Trophoblast cell (in vitro differentiated cells and primary cell): ENCODE results near the gene ENPP7.

Source experiments
- DNase-seq, 2 donors: peaks; one replicate each; pipeline ENCODE4 v3.0.0-alpha.2; 2016
- H2AFZ ChIP-seq: 2 replicates; pipeline ENCODE4 v1.6.1; 2013; ENCODE audit warnings: low read length, moderate library complexity, mild to moderate bottlenecking; ENCODE audit not compliant: insufficient read depth, poor library complexity
- H2AK5ac ChIP-seq: 2 replicates; pipeline ENCODE4 v1.6.1; 2013; ENCODE audit warnings: mild to moderate bottlenecking, low read length
- H2BK120ac ChIP-seq: 2 replicates; pipeline ENCODE4 v1.6.1; 2013; ENCODE audit warnings: low read length, mild to moderate bottlenecking, moderate library complexity; ENCODE audit not compliant: insufficient read depth, poor library complexity
- H2BK12ac ChIP-seq: 2 replicates; pipeline ENCODE4 v1.6.1; 2013; ENCODE audit warnings: mild to moderate bottlenecking, low read length, moderate library complexity
- H2BK5ac ChIP-seq: 2 replicates; pipeline ENCODE4 v1.6.1; 2013; ENCODE audit warnings: low read length, low read depth, moderate library complexity, mild to moderate bottlenecking; ENCODE audit not compliant: poor library complexity
- H3K14ac ChIP-seq: 2 replicates; pipeline ENCODE4 v1.6.1; 2013; ENCODE audit warnings: mild to moderate bottlenecking, low read length
- H3K18ac ChIP-seq: 2 replicates; pipeline ENCODE4 v1.6.1; 2013; ENCODE audit warnings: mild to moderate bottlenecking, low read length
- H3K23ac ChIP-seq: 2 replicates; pipeline ENCODE4 v1.6.1; 2013; ENCODE audit warnings: low read length
- H3K27ac ChIP-seq: 2 replicates; pipeline ENCODE4 v1.5.1; 2013; ENCODE audit warnings: low read depth, mild to moderate bottlenecking, inconsistent platforms, low read length, moderate library complexity
- H3K27me3 ChIP-seq: 2 replicates; pipeline ENCODE4 v1.6.1; 2013; ENCODE audit warnings: inconsistent platforms, mild to moderate bottlenecking, low read length, moderate library complexity; ENCODE audit not compliant: insufficient read depth
- H3K36me3 ChIP-seq, 2 experiments: 1 replicate in 1 of 2; 2 replicates in 1 of 2; pipeline ENCODE4 v1.6.1; 2013; ENCODE audit warnings: low read length in 2 of 2, mild to moderate bottlenecking in 2 of 2, moderate library complexity in 1 of 2; ENCODE audit not compliant: insufficient read depth in 2 of 2, control insufficient read depth in 1 of 2
- H3K4ac ChIP-seq: 2 replicates; pipeline ENCODE4 v1.6.1; 2013; ENCODE audit warnings: low read depth, mild to moderate bottlenecking, low read length, moderate library complexity
- H3K4me1 ChIP-seq, 2 experiments: 1 replicate in 1 of 2; 2 replicates in 1 of 2; pipeline ENCODE4 v1.6.1; 2013; ENCODE audit warnings: low read length in 2 of 2, mild to moderate bottlenecking in 2 of 2, moderate library complexity in 1 of 2; ENCODE audit not compliant: insufficient read depth in 2 of 2, control insufficient read depth in 1 of 2
- H3K4me2 ChIP-seq: 2 replicates; pipeline ENCODE4 v1.6.1; 2013; ENCODE audit warnings: inconsistent platforms, mild to moderate bottlenecking, low read length, moderate library complexity
- H3K4me3 ChIP-seq: 2 replicates; pipeline ENCODE4 v1.5.1; 2013; ENCODE audit warnings: mild to moderate bottlenecking, low read depth, low read length, inconsistent platforms
- H3K79me1 ChIP-seq: one replicate; pipeline ENCODE4 v1.6.1; 2013; ENCODE audit warnings: low read length
- H3K79me2 ChIP-seq: 2 replicates; pipeline ENCODE4 v1.6.1; 2013; ENCODE audit warnings: low read length, mild to moderate bottlenecking; ENCODE audit not compliant: control insufficient read depth, insufficient read depth, poor library complexity
- H3K9ac ChIP-seq: 2 replicates; pipeline ENCODE4 v1.6.1; 2013; ENCODE audit warnings: mild to moderate bottlenecking, low read length
- H3K9me3 ChIP-seq: 2 replicates; pipeline ENCODE4 v1.6.1; 2013; ENCODE audit warnings: low read depth, mild to moderate bottlenecking, control low read depth, inconsistent platforms, low read length; ENCODE audit not compliant: insufficient read depth
- H4K12ac ChIP-seq: 2 replicates; pipeline ENCODE4 v1.6.1; 2013; ENCODE audit warnings: low read depth, mild to moderate bottlenecking, low read length, moderate library complexity
- H4K8ac ChIP-seq: 2 replicates; pipeline ENCODE4 v1.6.1; 2013; ENCODE audit warnings: low read depth, mild to moderate bottlenecking, low read length, moderate library complexity
- H4K91ac ChIP-seq: one replicate; pipeline ENCODE4 v1.6.1; 2013; ENCODE audit warnings: low read depth, mild to moderate bottlenecking, low read length, moderate library complexity
- WGBS: extraction: QIAGEN DNeasy Blood & Tissue Kit; methylation state at CpG from one replicate; pipeline ENCODE4 v1.1.7; 2013; ENCODE audit warnings: missing lambda C conversion rate; ENCODE audit not compliant: insufficient read length, insufficient coverage; ENCODE audit errors: extremely low coverage; 5-methylcytosine and 5-hydroxymethylcytosine counted together

The ENPP7 gene

GRCh38 chr17:79774561-79774975 is 43.8 kb downstream of the ENPP7 start:
- Histone ChIP-seq H3K18ac (no peak overlapping the region), H3K79me2 (peaks cover 2% of the 10 kb centered on the region), H4K91ac (no peak overlapping the region), H4K12ac (no peak overlapping the region), H3K14ac (no peak overlapping the region), H3K36me3 (no peaks in the 10 kb centered on the region), H3K23ac (no peak overlapping the region), H4K8ac (no peak overlapping the region), H2BK12ac (no peak overlapping the region), H3K4me1 (peaks cover 8 to 10% of the 10 kb centered on the region in 2 experiments), H3K79me1 (peaks cover 5% of the 10 kb centered on the region), H2BK5ac (no peak overlapping the region), H2AK5ac (no peak overlapping the region), H3K27me3 (no peaks in the 10 kb centered on the region), H2BK120ac (no peak overlapping the region), H3K4me2 (no peak overlapping the region), H3K9me3 (no peaks in the 10 kb centered on the region), H3K4ac (no peak overlapping the region), H3K27ac (no peak overlapping the region), H3K9ac (no peak overlapping the region), H2AFZ (no peak overlapping the region), H3K4me3 (no peak overlapping the region)
- no peak for DNase-seq
- WGBS: no CpG with 5 or more reads among the region's 8 CpGs

- H3K27ac ChIP-seq: no peak overlapping the region
- H2BK120ac ChIP-seq: no peak overlapping the region
- H3K9me3 ChIP-seq: no peaks in the 10 kb centered on the region
- H3K4me2 ChIP-seq: no peak overlapping the region
- H3K23ac ChIP-seq: no peak overlapping the region
- no peaks in the 10 kb centered on the region for H3K27me3 ChIP-seq
- no peak overlapping the region for H4K8ac ChIP-seq
- no peak overlapping the region for H2AFZ ChIP-seq
- peaks cover 2% of the 10 kb centered on the region for H3K79me2 ChIP-seq
- peaks cover 5% of the 10 kb centered on the region for H3K79me1 ChIP-seq
- H3K14ac ChIP-seq: no peak overlapping the region
- H4K12ac ChIP-seq: no peak overlapping the region
- H3K18ac ChIP-seq: no peak overlapping the region
- H3K36me3 ChIP-seq: peaks cover 2 to 4% of the 10 kb centered on the region in 2 experiments
- no CpG with 5 or more reads among the region's 6 CpGs for WGBS
- H3K4me3 ChIP-seq: no peak overlapping the region
- H3K9ac ChIP-seq: no peak overlapping the region
- no peak overlapping the region for H3K4ac ChIP-seq
- H2BK12ac ChIP-seq: no peak overlapping the region
- no peak overlapping the region for H2BK5ac ChIP-seq
- H4K91ac ChIP-seq: no peak overlapping the region
- H3K4me1 ChIP-seq: peaks cover 8 to 10% of the 10 kb centered on the region in 2 experiments
- no peak overlapping the region for H2AK5ac ChIP-seq
- DNase-seq: no peak
Observed at GRCh38 chr17:79775632-79776031, 44.9 kb downstream of the ENPP7 start.

GRCh38 chr17:79776376-79777119 is 45.8 kb downstream of the ENPP7 start:
- no peak overlapping the region for H4K91ac ChIP-seq
- no peak overlapping the region for H2BK5ac ChIP-seq
- no peak overlapping the region for H3K18ac ChIP-seq
- H2AFZ ChIP-seq: no peak overlapping the region
- H3K4ac ChIP-seq: no peak overlapping the region
- no peak overlapping the region for H4K8ac ChIP-seq
- no peaks in the 10 kb centered on the region for H3K9me3 ChIP-seq
- WGBS: no CpG with 5 or more reads among the region's 11 CpGs
- peaks cover 6 to 9% of the 10 kb centered on the region in 2 experiments for H3K36me3 ChIP-seq
- DNase-seq: no peak
- H2BK12ac ChIP-seq: no peak overlapping the region
- H3K23ac ChIP-seq: no peak overlapping the region
- H3K79me1 ChIP-seq: peaks cover 5% of the 10 kb centered on the region
- H4K12ac ChIP-seq: no peak overlapping the region
- peak overlapping the region; percentile 74 for H3K4me2 ChIP-seq
- H2AK5ac ChIP-seq: no peak overlapping the region
- H3K14ac ChIP-seq: no peak overlapping the region
- H2BK120ac ChIP-seq: no peak overlapping the region
- peaks cover 2% of the 10 kb centered on the region for H3K79me2 ChIP-seq
- no peak overlapping the region for H3K4me3 ChIP-seq
- no peak overlapping the region for H3K9ac ChIP-seq
- no peak overlapping the region for H3K27ac ChIP-seq
- no peaks in the 10 kb centered on the region for H3K27me3 ChIP-seq
- H3K4me1 ChIP-seq: peaks cover 8 to 10% of the 10 kb centered on the region in 2 experiments

- H4K8ac ChIP-seq: peak overlapping the region; percentile 91
- peak overlapping the region; percentile 74 for H3K4me2 ChIP-seq
- H2BK5ac ChIP-seq: peak overlapping the region; percentile 61
- H3K27me3 ChIP-seq: no peaks in the 10 kb centered on the region
- peaks cover 2% of the 10 kb centered on the region for H3K79me2 ChIP-seq
- H3K27ac ChIP-seq: peak overlapping the region; percentile 35
- H3K79me1 ChIP-seq: peaks cover 5% of the 10 kb centered on the region
- peak overlapping the region; percentile 94 for H4K12ac ChIP-seq
- H3K4me3 ChIP-seq: peak overlapping the region; percentile 72
- peaks cover 8 to 10% of the 10 kb centered on the region in 2 experiments for H3K4me1 ChIP-seq
- peak overlapping the region; percentile 85 for H3K18ac ChIP-seq
- peak overlapping the region; percentile 14 for H3K9ac ChIP-seq
- H3K4ac ChIP-seq: peak overlapping the region; percentile 76
- peak overlapping the region; percentile 53 for H2BK120ac ChIP-seq
- H3K14ac ChIP-seq: peak overlapping the region; percentile 87
- H2AK5ac ChIP-seq: no peak overlapping the region
- no peak overlapping the region for H3K23ac ChIP-seq
- no peaks in the 10 kb centered on the region for H3K9me3 ChIP-seq
- WGBS: no CpG with 5 or more reads among the region's 51 CpGs
- DNase-seq: no peak
- peaks cover 9 to 16% of the 10 kb centered on the region in 2 experiments for H3K36me3 ChIP-seq
- peak overlapping the region; percentile 92 for H4K91ac ChIP-seq
- H2BK12ac ChIP-seq: no peak overlapping the region
- peak overlapping the region; percentile 85 for H2AFZ ChIP-seq
Observed at GRCh38 chr17:79777120-79777893, 46.6 kb downstream of the ENPP7 start.
